Measurements from ENCODE around the gene PDP2. TPM values are rescaled to one million over a fixed set of nuclear protein-coding genes. Genes with fewer than 3 reads are reported as not detected.

Gene PDP2
- total and polyA plus RNA-seq, 9 of the 15 experiments (the other 6 are each of a cell fraction or from before 2014, with no cell fraction given), result 2.5 to 24.3 (median 7.2) TPM

- TF ChIP-seq TSHZ1 (CRISPR knock-in tag; IDR thresholded peaks at IDR 0.05), result no peak
- no peak for TF ChIP-seq JUN (IDR thresholded peaks at IDR 0.05; ENCODE audit: borderline replicate concordance, low read depth, low read length)
- TF ChIP-seq JUN (CRISPR knock-in tag; IDR thresholded peaks at IDR 0.05; ENCODE audit: borderline replicate concordance), result no peak
- TF ChIP-seq SFPQ (IDR thresholded peaks at IDR 0.05; ENCODE audit: low read depth, low read length), result no peak
- no peak for TF ChIP-seq MXD1 (CRISPR knock-in tag; IDR thresholded peaks at IDR 0.05; ENCODE audit: borderline replicate concordance, poor library complexity, severe bottlenecking)
- TF ChIP-seq ZBTB11 (CRISPR knock-in tag; IDR thresholded peaks at IDR 0.05), result no peak
- TF ChIP-seq WHSC1 (IDR thresholded peaks at IDR 0.05; ENCODE audit: low read length), result no peak
- TF ChIP-seq SUPT5H (IDR thresholded peaks at IDR 0.05), result no peak
Measured at GRCh38 chr16:66910175-66910940, 30.0 kb downstream of the PDP2 start (continued).

All from K562 (cell line).